ENCODE measurements around the gene FES.

FES gene

GRCh38 chr15:90895571-90896117 is 11.3 kb downstream of the FES start:
- TF ChIP-seq TEAD4 (IDR thresholded peaks at IDR 0.05), result no peak
- no peak for TF ChIP-seq CEBPB (IDR thresholded peaks at IDR 0.05)
- no peak for TF ChIP-seq EP300 (IDR thresholded peaks at IDR 0.05; ENCODE audit: borderline replicate concordance)
- no peak for TF ChIP-seq FOXM1 (IDR thresholded peaks at IDR 0.05; ENCODE audit: borderline replicate concordance, low read depth)
- TF ChIP-seq EGR1 (IDR thresholded peaks at IDR 0.05), result no peak
- no peak for TF ChIP-seq ZBTB7A (IDR thresholded peaks at IDR 0.05; ENCODE audit: low read depth)
- TF ChIP-seq NFIC (IDR thresholded peaks at IDR 0.05), result no peak
- no peak for TF ChIP-seq TAF1 (IDR thresholded peaks at IDR 0.05; ENCODE audit: low read depth)
- no peak for TF ChIP-seq CREB1 (IDR thresholded peaks at IDR 0.05; ENCODE audit: low read depth)
- no peak for TF ChIP-seq RAD21 (IDR thresholded peaks at IDR 0.05; ENCODE audit: low read depth)
- no peak for TF ChIP-seq TCF12 (IDR thresholded peaks at IDR 0.05; ENCODE audit: low read depth)
- no peak for TF ChIP-seq YY1 (IDR thresholded peaks at IDR 0.05; ENCODE audit: low read depth)
- TF ChIP-seq MAX (IDR thresholded peaks at IDR 0.05), result no peak
- no peak for TF ChIP-seq REST (IDR thresholded peaks at IDR 0.05; ENCODE audit: low read depth)
- no peak for TF ChIP-seq USF1 (IDR thresholded peaks at IDR 0.05)

- TF ChIP-seq ZBTB7A (IDR thresholded peaks at IDR 0.05; ENCODE audit: low read depth), result no peak
- no peak for TF ChIP-seq REST (IDR thresholded peaks at IDR 0.05; ENCODE audit: low read depth)
- no peak for TF ChIP-seq RAD21 (IDR thresholded peaks at IDR 0.05; ENCODE audit: low read depth)
- TF ChIP-seq TCF12 (IDR thresholded peaks at IDR 0.05; ENCODE audit: low read depth), result no peak
- TF ChIP-seq CREB1 (IDR thresholded peaks at IDR 0.05; ENCODE audit: low read depth), result no peak
- TF ChIP-seq YY1 (IDR thresholded peaks at IDR 0.05; ENCODE audit: low read depth), result no peak
- TF ChIP-seq TAF1 (IDR thresholded peaks at IDR 0.05; ENCODE audit: low read depth), result no peak
- TF ChIP-seq MAX (IDR thresholded peaks at IDR 0.05), result no peak
- TF ChIP-seq TEAD4 (IDR thresholded peaks at IDR 0.05), result no peak
- TF ChIP-seq USF1 (IDR thresholded peaks at IDR 0.05), result no peak
- no peak for TF ChIP-seq EGR1 (IDR thresholded peaks at IDR 0.05)
- TF ChIP-seq EP300 (IDR thresholded peaks at IDR 0.05; ENCODE audit: borderline replicate concordance), result no peak
- no peak for TF ChIP-seq NFIC (IDR thresholded peaks at IDR 0.05)
- no peak for TF ChIP-seq FOXM1 (IDR thresholded peaks at IDR 0.05; ENCODE audit: borderline replicate concordance, low read depth)
Observed at GRCh38 chr15:90901175-90902039, 17.1 kb downstream of the FES start.

GRCh38 chr15:90902040-90902839 is 17.9 kb downstream of the FES start:
- TF ChIP-seq TEAD4 (IDR thresholded peaks at IDR 0.05) (peak; percentile 66), REST (IDR thresholded peaks at IDR 0.05; ENCODE audit: low read depth) (no peak), MAX (IDR thresholded peaks at IDR 0.05) (peak; percentile 76), EGR1 (IDR thresholded peaks at IDR 0.05) (no peak), YY1 (IDR thresholded peaks at IDR 0.05; ENCODE audit: low read depth) (no peak), ZBTB7A (IDR thresholded peaks at IDR 0.05; ENCODE audit: low read depth) (peak; percentile 79), RAD21 (IDR thresholded peaks at IDR 0.05; ENCODE audit: low read depth) (peak; percentile 25; the same call in 1 of the 2 replicates), TCF12 (IDR thresholded peaks at IDR 0.05; ENCODE audit: low read depth) (peak; percentile 39; the same call in 1 of the 2 replicates), TAF1 (IDR thresholded peaks at IDR 0.05; ENCODE audit: low read depth) (peak; percentile 54), EP300 (IDR thresholded peaks at IDR 0.05; ENCODE audit: borderline replicate concordance) (no peak)

Measured in Ishikawa (cell line).